ENCODE data around the gene INTS1.

DNA sequence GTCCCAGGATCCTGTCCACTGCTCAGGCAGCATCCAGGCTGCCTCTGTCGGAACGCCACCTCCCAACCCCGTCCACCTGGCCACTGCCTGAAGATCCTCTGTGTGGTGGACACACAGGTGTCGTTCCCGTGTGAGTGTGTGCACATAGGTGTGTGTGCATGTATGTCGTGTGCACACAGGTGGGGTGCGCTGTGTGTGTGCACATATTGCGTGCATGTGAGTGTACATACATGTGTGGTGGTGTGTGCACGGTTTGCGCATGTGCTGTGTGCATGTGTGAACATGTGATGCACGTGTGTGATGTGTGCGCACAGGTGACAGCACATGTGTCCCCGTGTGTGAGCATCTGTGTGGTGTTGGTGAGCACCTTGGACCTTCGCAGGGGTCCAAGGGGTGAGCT is 44.8 kb upstream of the INTS1 start:
- TF ChIP-seq, protein P1, sequence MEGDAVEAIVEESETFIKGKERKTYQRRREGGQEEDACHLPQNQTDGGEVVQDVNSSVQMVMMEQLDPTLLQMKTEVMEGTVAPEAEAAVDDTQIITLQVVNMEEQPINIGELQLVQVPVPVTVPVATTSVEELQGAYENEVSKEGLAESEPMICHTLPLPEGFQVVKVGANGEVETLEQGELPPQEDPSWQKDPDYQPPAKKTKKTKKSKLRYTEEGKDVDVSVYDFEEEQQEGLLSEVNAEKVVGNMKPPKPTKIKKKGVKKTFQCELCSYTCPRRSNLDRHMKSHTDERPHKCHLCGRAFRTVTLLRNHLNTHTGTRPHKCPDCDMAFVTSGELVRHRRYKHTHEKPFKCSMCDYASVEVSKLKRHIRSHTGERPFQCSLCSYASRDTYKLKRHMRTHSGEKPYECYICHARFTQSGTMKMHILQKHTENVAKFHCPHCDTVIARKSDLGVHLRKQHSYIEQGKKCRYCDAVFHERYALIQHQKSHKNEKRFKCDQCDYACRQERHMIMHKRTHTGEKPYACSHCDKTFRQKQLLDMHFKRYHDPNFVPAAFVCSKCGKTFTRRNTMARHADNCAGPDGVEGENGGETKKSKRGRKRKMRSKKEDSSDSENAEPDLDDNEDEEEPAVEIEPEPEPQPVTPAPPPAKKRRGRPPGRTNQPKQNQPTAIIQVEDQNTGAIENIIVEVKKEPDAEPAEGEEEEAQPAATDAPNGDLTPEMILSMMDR (IDR thresholded peaks at IDR 0.05), result no peak
- no peak for TF ChIP-seq POLR2A (IDR thresholded peaks at IDR 0.05)
